K562 (cell line): ENCODE measurements around the gene PRR7. TPM values are rescaled to one million over a fixed set of nuclear protein-coding genes. Genes with fewer than 3 reads are reported as not detected.
A peak's percentile ranks its signal among the peaks of the same experiment; 100 is the strongest.

Source experiments
- BMI1 ChIP-seq: fragments of 150-350 bp; IDR thresholded peaks from 2 replicates; pipeline ENCODE4 v1.6.1; 2014; ENCODE audit warnings: low read length
- ESRRA ChIP-seq: fragments of 450-650 bp; IDR thresholded peaks from 2 replicates; pipeline ENCODE4 v1.6.1; 2014; ENCODE audit warnings: low read depth, mild to moderate bottlenecking, moderate library complexity, borderline replicate concordance
- MYC ChIP-seq, 2 experiments: fragments of 250-450 bp in 1 of 2; sonication (Bioruptor Pico) in 1 of 2; IDR thresholded peaks; 2 replicates each; pipeline versions ENCODE4 v1.5.1 to v1.6.1; 2012 to 2021; ENCODE audit warnings: low read depth in 2 of 2, borderline replicate concordance in 1 of 2, improper control_type of control experiment in 1 of 2, low read length in 1 of 2, mild to moderate bottlenecking in 1 of 2, moderate library complexity in 1 of 2
- NFIX ChIP-seq: fragments of 250-450 bp; sonication (Bioruptor Pico); IDR thresholded peaks from 2 replicates; pipeline ENCODE4 v1.4.0; 2020; ENCODE audit warnings: low read depth, mild to moderate bottlenecking, moderate library complexity
- RBM15 ChIP-seq: fragments of 200-400 bp; formaldehyde crosslinking; IDR thresholded peaks from 2 replicates; pipeline ENCODE4 v1.6.1; 2018; ENCODE audit warnings: mild to moderate bottlenecking, low read length, moderate library complexity; ENCODE audit not compliant: insufficient read depth
- polyA plus RNA-seq, 8 experiments: library from polyadenylated mRNA; depleted of rRNA in 4 of 8; stranded (reverse) in 5 of 8; unstranded in 3 of 8; fragments of >200 nt; fragmentation: Nextera tagmentation in 2 of 8; fragmentation: Illumina TruSeq in 1 of 8; extraction: Ambion mirVana in 2 of 8; extraction: Trizol in 1 of 8; gene quantifications; 2 replicates each; pipeline versions ENCODE4 v1.2.1 to v1.2.3, GENCODE V29; 2011 to 2014; ENCODE audit warnings: inconsistent platforms in 1 of 8, missing spikeins in 1 of 8
- total RNA-seq, 7 experiments: library from RNA; depleted of rRNA in 6 of 7; stranded (reverse); fragments of >200 nt in 6 of 7; fragmentation: Illumina TruSeq in 2 of 7; extraction: Trizol in 2 of 7; gene quantifications; 2 replicates each; pipeline versions ENCODE4 v1.2.1 to v1.2.3, GENCODE V29; 2011 to 2021; ENCODE audit warnings: low replicate concordance in 1 of 7
- TF ChIP-seq, protein P1 (sequence below): fragments of 450-650 bp; IDR thresholded peaks from 2 replicates; pipeline ENCODE4 v1.6.1; 2016; ENCODE audit warnings: mild to moderate bottlenecking, moderate library complexity
- TF ChIP-seq, protein P2 (sequence below): sonication (generic); formaldehyde crosslinking; IDR thresholded peaks from 2 replicates; pipeline ENCODE4 v1.8.0; 2022; ENCODE audit warnings: missing genetic modification reagents, mild to moderate bottlenecking, moderate library complexity, borderline replicate concordance
- TF ChIP-seq, protein P3 (sequence below): fragments of 450-650 bp; IDR thresholded peaks from 2 replicates; pipeline ENCODE4 v1.6.1; 2018; ENCODE audit not compliant: partially characterized antibody

Gene PRR7
- total and polyA plus RNA-seq, 9 of the 15 experiments (the other 6 are each of a cell fraction or from before 2014, with no cell fraction given), result 0.80 to 11.3 (median 10.4) TPM; not detected in 4

DNA sequence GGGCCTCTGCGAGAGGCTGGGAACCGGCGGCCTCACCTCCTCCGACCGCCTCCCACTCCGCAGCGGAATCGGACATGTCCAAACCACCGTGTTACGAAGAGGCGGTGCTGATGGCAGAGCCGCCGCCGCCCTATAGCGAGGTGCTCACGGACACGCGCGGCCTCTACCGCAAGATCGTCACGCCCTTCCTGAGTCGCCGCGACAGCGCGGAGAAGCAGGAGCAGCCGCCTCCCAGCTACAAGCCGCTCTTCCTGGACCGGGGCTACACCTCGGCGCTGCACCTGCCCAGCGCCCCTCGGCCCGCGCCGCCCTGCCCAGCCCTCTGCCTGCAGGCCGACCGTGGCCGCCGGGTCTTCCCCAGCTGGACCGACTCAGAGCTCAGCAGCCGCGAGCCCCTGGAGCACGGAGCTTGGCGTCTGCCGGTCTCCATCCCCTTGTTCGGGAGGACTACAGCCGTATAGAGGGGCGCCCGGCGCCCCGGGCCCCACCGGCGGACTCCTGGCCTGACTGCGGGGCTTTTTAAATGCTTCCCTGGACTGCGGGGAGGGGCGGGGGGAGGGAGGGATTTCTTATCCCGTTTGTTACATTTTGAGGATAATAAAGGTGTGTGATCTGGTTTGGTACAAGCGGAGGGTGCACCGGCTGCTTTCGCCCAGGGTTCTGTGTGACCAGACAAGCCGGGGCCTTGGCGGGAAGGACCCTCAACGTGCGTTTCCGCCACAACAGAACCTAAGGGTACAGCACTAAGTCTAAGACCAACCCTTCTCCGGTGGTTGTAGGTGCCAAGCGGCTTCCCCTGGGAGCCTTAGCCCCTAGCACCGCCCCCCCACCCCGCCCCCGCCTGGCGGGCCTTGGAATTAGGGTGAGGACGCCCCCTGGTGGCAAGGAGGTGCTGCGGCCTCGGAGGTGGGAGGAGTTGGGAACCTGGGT, 9.3 kb downstream of the PRR7 start (continued):
- TF ChIP-seq, protein P1, sequence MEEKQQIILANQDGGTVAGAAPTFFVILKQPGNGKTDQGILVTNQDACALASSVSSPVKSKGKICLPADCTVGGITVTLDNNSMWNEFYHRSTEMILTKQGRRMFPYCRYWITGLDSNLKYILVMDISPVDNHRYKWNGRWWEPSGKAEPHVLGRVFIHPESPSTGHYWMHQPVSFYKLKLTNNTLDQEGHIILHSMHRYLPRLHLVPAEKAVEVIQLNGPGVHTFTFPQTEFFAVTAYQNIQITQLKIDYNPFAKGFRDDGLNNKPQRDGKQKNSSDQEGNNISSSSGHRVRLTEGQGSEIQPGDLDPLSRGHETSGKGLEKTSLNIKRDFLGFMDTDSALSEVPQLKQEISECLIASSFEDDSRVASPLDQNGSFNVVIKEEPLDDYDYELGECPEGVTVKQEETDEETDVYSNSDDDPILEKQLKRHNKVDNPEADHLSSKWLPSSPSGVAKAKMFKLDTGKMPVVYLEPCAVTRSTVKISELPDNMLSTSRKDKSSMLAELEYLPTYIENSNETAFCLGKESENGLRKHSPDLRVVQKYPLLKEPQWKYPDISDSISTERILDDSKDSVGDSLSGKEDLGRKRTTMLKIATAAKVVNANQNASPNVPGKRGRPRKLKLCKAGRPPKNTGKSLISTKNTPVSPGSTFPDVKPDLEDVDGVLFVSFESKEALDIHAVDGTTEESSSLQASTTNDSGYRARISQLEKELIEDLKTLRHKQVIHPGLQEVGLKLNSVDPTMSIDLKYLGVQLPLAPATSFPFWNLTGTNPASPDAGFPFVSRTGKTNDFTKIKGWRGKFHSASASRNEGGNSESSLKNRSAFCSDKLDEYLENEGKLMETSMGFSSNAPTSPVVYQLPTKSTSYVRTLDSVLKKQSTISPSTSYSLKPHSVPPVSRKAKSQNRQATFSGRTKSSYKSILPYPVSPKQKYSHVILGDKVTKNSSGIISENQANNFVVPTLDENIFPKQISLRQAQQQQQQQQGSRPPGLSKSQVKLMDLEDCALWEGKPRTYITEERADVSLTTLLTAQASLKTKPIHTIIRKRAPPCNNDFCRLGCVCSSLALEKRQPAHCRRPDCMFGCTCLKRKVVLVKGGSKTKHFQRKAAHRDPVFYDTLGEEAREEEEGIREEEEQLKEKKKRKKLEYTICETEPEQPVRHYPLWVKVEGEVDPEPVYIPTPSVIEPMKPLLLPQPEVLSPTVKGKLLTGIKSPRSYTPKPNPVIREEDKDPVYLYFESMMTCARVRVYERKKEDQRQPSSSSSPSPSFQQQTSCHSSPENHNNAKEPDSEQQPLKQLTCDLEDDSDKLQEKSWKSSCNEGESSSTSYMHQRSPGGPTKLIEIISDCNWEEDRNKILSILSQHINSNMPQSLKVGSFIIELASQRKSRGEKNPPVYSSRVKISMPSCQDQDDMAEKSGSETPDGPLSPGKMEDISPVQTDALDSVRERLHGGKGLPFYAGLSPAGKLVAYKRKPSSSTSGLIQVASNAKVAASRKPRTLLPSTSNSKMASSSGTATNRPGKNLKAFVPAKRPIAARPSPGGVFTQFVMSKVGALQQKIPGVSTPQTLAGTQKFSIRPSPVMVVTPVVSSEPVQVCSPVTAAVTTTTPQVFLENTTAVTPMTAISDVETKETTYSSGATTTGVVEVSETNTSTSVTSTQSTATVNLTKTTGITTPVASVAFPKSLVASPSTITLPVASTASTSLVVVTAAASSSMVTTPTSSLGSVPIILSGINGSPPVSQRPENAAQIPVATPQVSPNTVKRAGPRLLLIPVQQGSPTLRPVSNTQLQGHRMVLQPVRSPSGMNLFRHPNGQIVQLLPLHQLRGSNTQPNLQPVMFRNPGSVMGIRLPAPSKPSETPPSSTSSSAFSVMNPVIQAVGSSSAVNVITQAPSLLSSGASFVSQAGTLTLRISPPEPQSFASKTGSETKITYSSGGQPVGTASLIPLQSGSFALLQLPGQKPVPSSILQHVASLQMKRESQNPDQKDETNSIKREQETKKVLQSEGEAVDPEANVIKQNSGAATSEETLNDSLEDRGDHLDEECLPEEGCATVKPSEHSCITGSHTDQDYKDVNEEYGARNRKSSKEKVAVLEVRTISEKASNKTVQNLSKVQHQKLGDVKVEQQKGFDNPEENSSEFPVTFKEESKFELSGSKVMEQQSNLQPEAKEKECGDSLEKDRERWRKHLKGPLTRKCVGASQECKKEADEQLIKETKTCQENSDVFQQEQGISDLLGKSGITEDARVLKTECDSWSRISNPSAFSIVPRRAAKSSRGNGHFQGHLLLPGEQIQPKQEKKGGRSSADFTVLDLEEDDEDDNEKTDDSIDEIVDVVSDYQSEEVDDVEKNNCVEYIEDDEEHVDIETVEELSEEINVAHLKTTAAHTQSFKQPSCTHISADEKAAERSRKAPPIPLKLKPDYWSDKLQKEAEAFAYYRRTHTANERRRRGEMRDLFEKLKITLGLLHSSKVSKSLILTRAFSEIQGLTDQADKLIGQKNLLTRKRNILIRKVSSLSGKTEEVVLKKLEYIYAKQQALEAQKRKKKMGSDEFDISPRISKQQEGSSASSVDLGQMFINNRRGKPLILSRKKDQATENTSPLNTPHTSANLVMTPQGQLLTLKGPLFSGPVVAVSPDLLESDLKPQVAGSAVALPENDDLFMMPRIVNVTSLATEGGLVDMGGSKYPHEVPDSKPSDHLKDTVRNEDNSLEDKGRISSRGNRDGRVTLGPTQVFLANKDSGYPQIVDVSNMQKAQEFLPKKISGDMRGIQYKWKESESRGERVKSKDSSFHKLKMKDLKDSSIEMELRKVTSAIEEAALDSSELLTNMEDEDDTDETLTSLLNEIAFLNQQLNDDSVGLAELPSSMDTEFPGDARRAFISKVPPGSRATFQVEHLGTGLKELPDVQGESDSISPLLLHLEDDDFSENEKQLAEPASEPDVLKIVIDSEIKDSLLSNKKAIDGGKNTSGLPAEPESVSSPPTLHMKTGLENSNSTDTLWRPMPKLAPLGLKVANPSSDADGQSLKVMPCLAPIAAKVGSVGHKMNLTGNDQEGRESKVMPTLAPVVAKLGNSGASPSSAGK, result no peak
- peak; percentile 5; the same call in 1 of the 2 replicates for TF ChIP-seq ESRRA
- TF ChIP-seq, protein P2, sequence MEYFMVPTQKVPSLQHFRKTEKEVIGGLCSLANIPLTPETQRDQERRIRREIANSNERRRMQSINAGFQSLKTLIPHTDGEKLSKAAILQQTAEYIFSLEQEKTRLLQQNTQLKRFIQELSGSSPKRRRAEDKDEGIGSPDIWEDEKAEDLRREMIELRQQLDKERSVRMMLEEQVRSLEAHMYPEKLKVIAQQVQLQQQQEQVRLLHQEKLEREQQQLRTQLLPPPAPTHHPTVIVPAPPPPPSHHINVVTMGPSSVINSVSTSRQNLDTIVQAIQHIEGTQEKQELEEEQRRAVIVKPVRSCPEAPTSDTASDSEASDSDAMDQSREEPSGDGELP (CRISPR knock-in tag), result peak; percentile 47
- 0 out of 2 replicates have a peak, but pooled peaks have one; percentile 29 for TF ChIP-seq MYC (IDR thresholded peaks at IDR 0.05; ENCODE audit: low read depth, low read length)
- TF ChIP-seq MYC (CRISPR knock-in tag; IDR thresholded peaks at IDR 0.05; ENCODE audit: borderline replicate concordance, low read depth), result no peak
- TF ChIP-seq NFIX (CRISPR knock-in tag), result no peak
- TF ChIP-seq BMI1, result no peak
- TF ChIP-seq RBM15, result no peak
- TF ChIP-seq, protein P3, sequence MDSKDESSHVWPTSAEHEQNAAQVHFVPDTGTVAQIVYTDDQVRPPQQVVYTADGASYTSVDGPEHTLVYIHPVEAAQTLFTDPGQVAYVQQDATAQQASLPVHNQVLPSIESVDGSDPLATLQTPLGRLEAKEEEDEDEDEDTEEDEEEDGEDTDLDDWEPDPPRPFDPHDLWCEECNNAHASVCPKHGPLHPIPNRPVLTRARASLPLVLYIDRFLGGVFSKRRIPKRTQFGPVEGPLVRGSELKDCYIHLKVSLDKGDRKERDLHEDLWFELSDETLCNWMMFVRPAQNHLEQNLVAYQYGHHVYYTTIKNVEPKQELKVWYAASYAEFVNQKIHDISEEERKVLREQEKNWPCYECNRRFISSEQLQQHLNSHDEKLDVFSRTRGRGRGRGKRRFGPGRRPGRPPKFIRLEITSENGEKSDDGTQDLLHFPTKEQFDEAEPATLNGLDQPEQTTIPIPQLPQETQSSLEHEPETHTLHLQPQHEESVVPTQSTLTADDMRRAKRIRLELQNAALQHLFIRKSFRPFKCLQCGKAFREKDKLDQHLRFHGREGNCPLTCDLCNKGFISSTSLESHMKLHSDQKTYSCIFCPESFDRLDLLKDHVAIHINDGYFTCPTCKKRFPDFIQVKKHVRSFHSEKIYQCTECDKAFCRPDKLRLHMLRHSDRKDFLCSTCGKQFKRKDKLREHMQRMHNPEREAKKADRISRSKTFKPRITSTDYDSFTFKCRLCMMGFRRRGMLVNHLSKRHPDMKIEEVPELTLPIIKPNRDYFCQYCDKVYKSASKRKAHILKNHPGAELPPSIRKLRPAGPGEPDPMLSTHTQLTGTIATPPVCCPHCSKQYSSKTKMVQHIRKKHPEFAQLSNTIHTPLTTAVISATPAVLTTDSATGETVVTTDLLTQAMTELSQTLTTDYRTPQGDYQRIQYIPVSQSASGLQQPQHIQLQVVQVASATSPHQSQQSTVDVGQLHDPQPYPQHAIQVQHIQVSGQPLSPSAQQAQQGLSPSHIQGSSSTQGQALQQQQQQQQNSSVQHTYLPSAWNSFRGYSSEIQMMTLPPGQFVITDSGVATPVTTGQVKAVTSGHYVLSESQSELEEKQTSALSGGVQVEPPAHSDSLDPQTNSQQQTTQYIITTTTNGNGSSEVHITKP, result peak; percentile 20
